HPDE6-E6E7 (cell line): Measurements from ENCODE around the gene TGFBR3.

Experiments
- DNase-seq: peaks from one replicate; pipeline ENCODE4 v3.0.0; 2011; ENCODE audit warnings: missing footprints; ENCODE audit errors: extremely low spot score

The TGFBR3 gene

GRCh38 chr1:91755702-91756287, 130.2 kb downstream of the TGFBR3 start:
- DNase-seq: no peak

GRCh38 chr1:91754816-91755580, 131.0 kb downstream of the TGFBR3 start:
- DNase-seq: no peak

GRCh38 chr1:91754348-91754747, 131.6 kb downstream of the TGFBR3 start:
- peak; percentile 43 for DNase-seq

GRCh38 chr1:91753878-91754277, 132.1 kb downstream of the TGFBR3 start:
- DNase-seq: no peak

GRCh38 chr1:91752324-91752723, 133.6 kb downstream of the TGFBR3 start:
- no peak for DNase-seq

- no peak for DNase-seq
Observed at GRCh38 chr1:91751275-91751674, 134.7 kb downstream of the TGFBR3 start.

GRCh38 chr1:91750398-91750996, 135.5 kb downstream of the TGFBR3 start:
- DNase-seq: no peak

GRCh38 chr1:91749788-91750231, 136.1 kb downstream of the TGFBR3 start:
- no peak for DNase-seq

- no peak for DNase-seq
Observed at GRCh38 chr1:91747666-91748065, 138.3 kb downstream of the TGFBR3 start.

GRCh38 chr1:91746728-91747338, 139.1 kb downstream of the TGFBR3 start:
- no peak for DNase-seq

GRCh38 chr1:91745640-91746373, 140.1 kb downstream of the TGFBR3 start:
- peak; percentile 66 for DNase-seq

- DNase-seq: no peak
Observed at GRCh38 chr1:91744953-91745639, 140.9 kb downstream of the TGFBR3 start.

GRCh38 chr1:91742848-91743292, 143.1 kb downstream of the TGFBR3 start:
- no peak for DNase-seq

- DNase-seq: no peak
Observed at GRCh38 chr1:91741906-91742305, 144.0 kb downstream of the TGFBR3 start.

- DNase-seq: no peak
Observed at GRCh38 chr1:91741301-91741700, 144.7 kb downstream of the TGFBR3 start.

- no peak for DNase-seq
Observed at GRCh38 chr1:91737650-91738049, 148.3 kb downstream of the TGFBR3 start.

- DNase-seq: peak; percentile 70
Observed at GRCh38 chr1:91736715-91737615, 149.0 kb downstream of the TGFBR3 start.

- no peak for DNase-seq
Observed at GRCh38 chr1:91736146-91736714, 149.7 kb downstream of the TGFBR3 start.

- no peak for DNase-seq
Observed at GRCh38 chr1:91735266-91735845, 150.6 kb downstream of the TGFBR3 start.
